ENCODE results near the gene TXNL4A.

The TXNL4A gene

GRCh38 chr18:79941473-79942119 is 46.8 kb downstream of the TXNL4A start:
- no peaks in the 10 kb centered on the region for H3K27me3 ChIP-seq (ENCODE audit: control insufficient read depth, insufficient read depth, low read length)
- no peak overlapping the region for H3K4me3 ChIP-seq (ENCODE audit: low read length)
- no peak overlapping the region for H3K9ac ChIP-seq (ENCODE audit: low read length)
- no peaks in the 10 kb centered on the region for H3K4me1 ChIP-seq (ENCODE audit: control insufficient read depth, insufficient read depth, low read length)
- H3K36me3 ChIP-seq (ENCODE audit: control insufficient read depth, insufficient read depth, low read length): peaks cover 22% of the 10 kb centered on the region
- H3K27ac ChIP-seq (ENCODE audit: low read depth, low read length): no peak overlapping the region

- Histone ChIP-seq H3K4me1 (ENCODE audit: control insufficient read depth, insufficient read depth, low read length) (no peaks in the 10 kb centered on the region), H3K4me3 (ENCODE audit: low read length) (no peak overlapping the region), H3K27me3 (ENCODE audit: control insufficient read depth, insufficient read depth, low read length) (no peaks in the 10 kb centered on the region), H3K36me3 (ENCODE audit: control insufficient read depth, insufficient read depth, low read length) (peaks cover 22% of the 10 kb centered on the region), H3K27ac (ENCODE audit: low read depth, low read length) (no peak overlapping the region), H3K9ac (ENCODE audit: low read length) (no peak overlapping the region)
Measured at GRCh38 chr18:79940814-79941472, 47.4 kb downstream of the TXNL4A start.

GRCh38 chr18:79940126-79940813 is 48.1 kb downstream of the TXNL4A start:
- no peak overlapping the region for H3K4me3 ChIP-seq (ENCODE audit: low read length)
- no peaks in the 10 kb centered on the region for H3K4me1 ChIP-seq (ENCODE audit: control insufficient read depth, insufficient read depth, low read length)
- H3K27ac ChIP-seq (ENCODE audit: low read depth, low read length): no peak overlapping the region
- H3K9ac ChIP-seq (ENCODE audit: low read length): no peak overlapping the region
- H3K36me3 ChIP-seq (ENCODE audit: control insufficient read depth, insufficient read depth, low read length): peaks cover 19% of the 10 kb centered on the region
- no peaks in the 10 kb centered on the region for H3K27me3 ChIP-seq (ENCODE audit: control insufficient read depth, insufficient read depth, low read length)

GRCh38 chr18:79939096-79939495 is 49.3 kb downstream of the TXNL4A start:
- no peak overlapping the region for H3K9ac ChIP-seq (ENCODE audit: low read length)
- H3K36me3 ChIP-seq (ENCODE audit: control insufficient read depth, insufficient read depth, low read length): peaks cover 22% of the 10 kb centered on the region
- no peaks in the 10 kb centered on the region for H3K27me3 ChIP-seq (ENCODE audit: control insufficient read depth, insufficient read depth, low read length)
- no peak overlapping the region for H3K4me3 ChIP-seq (ENCODE audit: low read length)
- no peak overlapping the region for H3K27ac ChIP-seq (ENCODE audit: low read depth, low read length)
- H3K4me1 ChIP-seq (ENCODE audit: control insufficient read depth, insufficient read depth, low read length): no peaks in the 10 kb centered on the region

GRCh38 chr18:79938196-79938595 is 50.2 kb downstream of the TXNL4A start:
- Histone ChIP-seq H3K4me3 (ENCODE audit: low read length) (no peak overlapping the region), H3K9ac (ENCODE audit: low read length) (no peak overlapping the region), H3K27me3 (ENCODE audit: control insufficient read depth, insufficient read depth, low read length) (no peaks in the 10 kb centered on the region), H3K27ac (ENCODE audit: low read depth, low read length) (no peak overlapping the region), H3K4me1 (ENCODE audit: control insufficient read depth, insufficient read depth, low read length) (no peaks in the 10 kb centered on the region), H3K36me3 (ENCODE audit: control insufficient read depth, insufficient read depth, low read length) (peaks cover 22% of the 10 kb centered on the region)

- H3K36me3 ChIP-seq (ENCODE audit: control insufficient read depth, insufficient read depth, low read length): peaks cover 18% of the 10 kb centered on the region
- no peaks in the 10 kb centered on the region for H3K4me1 ChIP-seq (ENCODE audit: control insufficient read depth, insufficient read depth, low read length)
- H3K27me3 ChIP-seq (ENCODE audit: control insufficient read depth, insufficient read depth, low read length): no peaks in the 10 kb centered on the region
- H3K4me3 ChIP-seq (ENCODE audit: low read length): no peak overlapping the region
- no peak overlapping the region for H3K27ac ChIP-seq (ENCODE audit: low read depth, low read length)
- H3K9ac ChIP-seq (ENCODE audit: low read length): no peak overlapping the region
Measured at GRCh38 chr18:79937103-79937860, 51.1 kb downstream of the TXNL4A start.

GRCh38 chr18:79936641-79937040 is 51.7 kb downstream of the TXNL4A start:
- no peak overlapping the region for H3K27ac ChIP-seq (ENCODE audit: low read depth, low read length)
- no peaks in the 10 kb centered on the region for H3K4me1 ChIP-seq (ENCODE audit: control insufficient read depth, insufficient read depth, low read length)
- no peak overlapping the region for H3K4me3 ChIP-seq (ENCODE audit: low read length)
- no peak overlapping the region for H3K9ac ChIP-seq (ENCODE audit: low read length)
- H3K27me3 ChIP-seq (ENCODE audit: control insufficient read depth, insufficient read depth, low read length): no peaks in the 10 kb centered on the region
- H3K36me3 ChIP-seq (ENCODE audit: control insufficient read depth, insufficient read depth, low read length): peaks cover 13% of the 10 kb centered on the region

GRCh38 chr18:79935925-79936324 is 52.4 kb downstream of the TXNL4A start:
- H3K4me3 ChIP-seq (ENCODE audit: low read length): no peak overlapping the region
- no peaks in the 10 kb centered on the region for H3K27me3 ChIP-seq (ENCODE audit: control insufficient read depth, insufficient read depth, low read length)
- peaks cover 6% of the 10 kb centered on the region for H3K36me3 ChIP-seq (ENCODE audit: control insufficient read depth, insufficient read depth, low read length)
- H3K9ac ChIP-seq (ENCODE audit: low read length): no peak overlapping the region
- no peaks in the 10 kb centered on the region for H3K4me1 ChIP-seq (ENCODE audit: control insufficient read depth, insufficient read depth, low read length)
- H3K27ac ChIP-seq (ENCODE audit: low read depth, low read length): no peak overlapping the region

GRCh38 chr18:79935499-79935898 is 52.9 kb downstream of the TXNL4A start:
- Histone ChIP-seq H3K9ac (ENCODE audit: low read length) (no peak overlapping the region), H3K36me3 (ENCODE audit: control insufficient read depth, insufficient read depth, low read length) (peaks cover 4% of the 10 kb centered on the region), H3K4me3 (ENCODE audit: low read length) (no peak overlapping the region), H3K27me3 (ENCODE audit: control insufficient read depth, insufficient read depth, low read length) (no peaks in the 10 kb centered on the region), H3K27ac (ENCODE audit: low read depth, low read length) (no peak overlapping the region), H3K4me1 (ENCODE audit: control insufficient read depth, insufficient read depth, low read length) (no peaks in the 10 kb centered on the region)

- Histone ChIP-seq H3K4me1 (ENCODE audit: control insufficient read depth, insufficient read depth, low read length) (no peaks in the 10 kb centered on the region), H3K36me3 (ENCODE audit: control insufficient read depth, insufficient read depth, low read length) (peaks cover 2% of the 10 kb centered on the region), H3K4me3 (ENCODE audit: low read length) (no peak overlapping the region), H3K27me3 (ENCODE audit: control insufficient read depth, insufficient read depth, low read length) (no peaks in the 10 kb centered on the region), H3K9ac (ENCODE audit: low read length) (no peak overlapping the region), H3K27ac (ENCODE audit: low read depth, low read length) (no peak overlapping the region)
Measured at GRCh38 chr18:79935098-79935480, 53.3 kb downstream of the TXNL4A start.

GRCh38 chr18:79934311-79935097 is 53.9 kb downstream of the TXNL4A start:
- Histone ChIP-seq H3K27me3 (ENCODE audit: control insufficient read depth, insufficient read depth, low read length) (no peaks in the 10 kb centered on the region), H3K36me3 (ENCODE audit: control insufficient read depth, insufficient read depth, low read length) (peaks cover 2% of the 10 kb centered on the region), H3K4me1 (ENCODE audit: control insufficient read depth, insufficient read depth, low read length) (no peaks in the 10 kb centered on the region), H3K27ac (ENCODE audit: low read depth, low read length) (no peak overlapping the region), H3K9ac (ENCODE audit: low read length) (no peak overlapping the region), H3K4me3 (ENCODE audit: low read length) (no peak overlapping the region)

- Histone ChIP-seq H3K4me1 (ENCODE audit: control insufficient read depth, insufficient read depth, low read length) (no peaks in the 10 kb centered on the region), H3K9ac (ENCODE audit: low read length) (no peak overlapping the region), H3K27me3 (ENCODE audit: control insufficient read depth, insufficient read depth, low read length) (no peaks in the 10 kb centered on the region), H3K36me3 (ENCODE audit: control insufficient read depth, insufficient read depth, low read length) (peaks cover 9% of the 10 kb centered on the region), H3K4me3 (ENCODE audit: low read length) (no peak overlapping the region), H3K27ac (ENCODE audit: low read depth, low read length) (no peak overlapping the region)
Measured at GRCh38 chr18:79933765-79934164, 54.6 kb downstream of the TXNL4A start.
